Stimulated activated CD8-positive, alpha-beta memory T cell treated with anti-CD3 and anti-CD28 coated beads, Interleukin-7, amount 100 ng/mL, for 24 hours (primary cell): ENCODE measurements around the gene ZBTB7B.

Source experiments
- DNase-seq: peaks from one replicate; pipeline ENCODE4 v3.0.0-alpha.2; 2020; ENCODE audit warnings: low read depth

Gene ZBTB7B

DNA sequence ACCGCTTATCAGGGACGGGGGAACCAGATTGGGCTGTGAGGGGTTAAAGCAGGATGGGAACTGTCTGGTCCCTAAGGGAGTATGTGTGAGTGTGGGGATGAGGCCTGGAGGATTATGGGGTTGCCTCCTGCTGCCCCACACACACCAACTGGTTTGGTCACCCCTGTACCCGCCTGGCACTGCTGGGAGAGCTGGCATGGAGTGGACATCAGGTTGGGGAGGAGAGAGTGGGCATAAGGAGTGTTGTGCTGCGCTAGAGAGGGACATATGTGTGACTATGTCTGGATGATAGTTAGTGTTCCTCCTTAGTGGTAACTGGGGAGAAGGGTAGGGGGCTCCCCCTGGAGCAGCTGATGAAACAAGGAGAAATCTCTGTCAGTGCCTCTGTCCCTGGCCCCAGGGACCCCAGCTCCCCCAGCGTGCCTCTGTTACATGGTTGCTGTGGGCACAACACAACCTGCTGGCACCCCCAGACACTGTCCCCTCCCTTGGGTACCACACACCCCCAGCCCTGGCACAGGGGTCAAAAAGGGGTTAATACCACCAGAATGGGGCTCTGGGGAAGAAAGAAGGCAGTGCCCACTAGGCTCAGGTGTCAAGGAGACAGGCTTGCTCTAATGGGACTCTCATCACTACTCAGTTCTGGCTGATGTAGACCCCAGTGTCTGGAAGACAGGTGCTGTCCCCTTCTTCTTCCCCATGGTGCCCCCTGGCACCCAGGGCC lies 1.9 kb downstream of the ZBTB7B start:
- no peak for DNase-seq

DNA sequence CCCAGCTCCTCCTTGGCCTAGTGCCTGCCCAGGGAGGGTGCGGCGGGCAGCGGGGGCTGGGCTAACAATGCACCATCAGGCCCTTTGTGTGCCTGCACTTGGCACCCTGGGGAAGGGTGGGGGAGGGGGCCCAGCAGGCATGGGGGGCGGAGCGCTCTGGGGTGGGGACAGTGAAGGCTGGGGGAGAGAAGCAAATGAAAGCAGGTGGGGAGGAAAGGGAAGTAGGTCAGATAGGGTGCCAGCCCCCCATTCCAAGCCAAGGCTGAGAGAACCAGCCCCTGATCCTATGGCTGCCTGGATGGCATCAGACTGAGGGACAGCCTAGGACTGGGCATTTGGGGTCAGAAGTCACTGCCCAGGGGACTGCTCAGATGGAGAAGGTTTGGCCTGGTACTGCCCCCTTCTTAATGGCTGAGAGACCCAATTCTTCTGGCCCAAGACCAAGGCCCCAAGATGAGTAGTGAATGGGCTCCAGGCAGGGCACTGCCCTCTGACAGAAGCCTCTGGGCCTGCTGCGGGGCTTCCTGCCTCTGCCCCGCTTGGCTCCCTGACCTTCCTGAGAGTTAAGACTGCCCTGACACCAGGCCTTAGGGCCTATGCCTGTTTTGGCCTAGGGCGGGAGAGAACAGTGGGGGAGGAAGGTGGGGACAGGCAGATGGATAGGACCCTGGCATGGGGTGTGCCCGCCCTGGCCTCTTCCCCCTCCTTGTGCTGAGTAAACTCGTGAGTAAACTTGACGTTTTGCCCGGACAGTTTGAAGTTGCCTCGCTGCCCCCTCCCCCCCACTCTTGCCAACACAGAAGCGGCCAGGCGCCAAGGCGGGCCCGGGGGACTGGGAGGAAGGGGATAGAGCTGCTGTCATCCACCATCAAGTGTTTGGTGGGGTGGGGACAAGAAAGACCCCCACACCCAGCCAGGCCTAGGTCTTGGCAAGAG lies 2.7 kb downstream of the ZBTB7B start:
- DNase-seq = no peak

DNA sequence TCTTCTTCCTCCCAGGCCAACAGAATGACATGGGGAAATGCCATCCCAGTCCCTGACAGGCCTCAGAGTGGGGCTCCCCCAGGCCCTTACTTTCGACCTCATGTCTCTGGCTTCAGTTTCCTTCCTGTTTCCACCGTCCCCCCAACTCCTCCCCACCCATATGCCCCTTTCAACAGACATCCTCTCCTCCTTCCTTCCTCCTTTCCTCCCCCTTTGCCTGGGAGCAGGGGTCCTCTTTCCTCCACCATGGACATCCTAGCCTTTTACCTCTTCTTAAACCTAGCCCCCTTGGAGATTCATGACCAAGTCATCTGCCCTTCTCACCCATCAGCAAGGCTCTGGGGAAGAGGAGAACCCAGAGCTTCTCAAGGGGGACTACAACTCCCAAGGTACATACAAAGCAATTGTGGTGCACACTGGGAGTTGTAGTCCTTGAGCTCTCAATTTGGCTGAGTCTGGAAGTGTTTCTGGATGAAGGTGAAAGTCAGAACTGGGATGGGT lies 4.0 kb downstream of the ZBTB7B start:
- no peak for DNase-seq

DNA sequence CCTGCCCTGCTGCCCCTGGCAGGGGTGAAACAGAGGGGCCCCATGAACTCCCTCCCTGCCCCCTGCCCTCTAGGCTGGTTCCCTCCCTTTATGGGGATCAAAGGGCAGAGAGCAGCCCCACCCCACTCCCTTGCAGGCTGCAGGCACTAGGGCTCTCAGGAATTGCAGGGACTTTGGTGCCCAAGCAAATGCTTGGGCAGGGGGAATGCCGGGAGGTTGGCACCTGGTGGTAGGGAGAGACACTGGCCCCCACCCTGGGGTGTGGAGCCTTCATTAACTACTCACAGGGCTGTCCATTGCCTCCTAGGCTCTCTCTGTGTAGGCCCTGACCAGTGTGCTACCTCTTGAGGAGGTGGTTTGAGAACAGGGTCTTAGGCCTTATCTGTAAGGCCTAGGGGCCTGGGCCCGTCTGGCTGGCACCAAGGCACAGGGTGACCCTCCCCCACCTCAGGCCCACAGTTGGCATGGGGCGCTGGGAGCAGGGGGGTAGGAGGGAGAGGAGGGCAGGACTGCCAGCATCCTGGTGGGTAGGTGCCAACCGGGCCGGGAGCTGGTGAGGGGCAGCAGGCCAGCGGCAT lies 4.7 kb downstream of the ZBTB7B start:
- no peak for DNase-seq

DNA sequence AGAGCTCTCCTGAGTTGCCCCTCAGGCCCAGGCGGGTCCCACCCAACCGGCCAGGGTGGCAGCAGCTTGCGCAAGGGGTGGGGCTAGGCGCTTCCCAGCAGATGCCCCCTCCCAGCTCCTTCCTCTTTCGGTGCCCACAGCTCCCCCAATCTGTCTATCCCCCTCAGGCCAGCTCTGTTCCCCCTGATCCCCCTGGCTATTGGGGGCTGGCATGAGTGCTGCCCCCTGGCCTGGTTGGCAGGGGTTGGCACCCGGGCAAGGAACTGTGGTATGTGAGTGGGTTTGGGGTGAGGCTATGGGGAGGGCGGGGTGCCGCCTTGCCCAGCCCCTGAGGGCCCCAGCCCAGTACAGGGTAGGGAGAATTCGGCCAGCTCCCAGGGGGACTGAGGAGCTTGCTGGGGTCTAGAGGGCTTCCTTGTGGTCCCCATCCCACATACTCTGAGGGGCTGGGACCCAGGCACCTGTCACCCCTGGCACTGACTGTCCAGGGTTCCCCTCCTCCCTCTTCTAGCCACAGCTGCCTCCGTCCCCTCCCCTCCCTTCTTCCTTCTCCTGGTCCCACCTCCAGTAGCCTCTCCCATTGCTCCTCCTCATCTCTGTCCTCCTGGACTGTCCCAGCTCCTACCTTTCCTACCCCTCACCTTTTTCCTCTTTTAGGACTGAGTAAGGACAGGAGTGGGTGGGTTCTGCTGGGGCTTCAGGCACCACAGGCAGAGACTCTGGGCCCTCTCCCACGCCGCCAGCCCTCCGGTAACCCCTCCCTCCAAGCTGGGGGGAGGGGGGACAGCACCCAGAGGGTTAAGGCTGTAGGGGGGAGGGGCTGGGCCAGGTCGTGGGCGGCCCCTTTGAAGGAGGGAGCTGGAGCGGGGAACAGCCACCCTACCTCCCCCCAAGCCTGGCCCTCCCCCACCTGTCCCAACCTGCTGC lies 5.7 kb downstream of the ZBTB7B start:
- no peak for DNase-seq

DNA sequence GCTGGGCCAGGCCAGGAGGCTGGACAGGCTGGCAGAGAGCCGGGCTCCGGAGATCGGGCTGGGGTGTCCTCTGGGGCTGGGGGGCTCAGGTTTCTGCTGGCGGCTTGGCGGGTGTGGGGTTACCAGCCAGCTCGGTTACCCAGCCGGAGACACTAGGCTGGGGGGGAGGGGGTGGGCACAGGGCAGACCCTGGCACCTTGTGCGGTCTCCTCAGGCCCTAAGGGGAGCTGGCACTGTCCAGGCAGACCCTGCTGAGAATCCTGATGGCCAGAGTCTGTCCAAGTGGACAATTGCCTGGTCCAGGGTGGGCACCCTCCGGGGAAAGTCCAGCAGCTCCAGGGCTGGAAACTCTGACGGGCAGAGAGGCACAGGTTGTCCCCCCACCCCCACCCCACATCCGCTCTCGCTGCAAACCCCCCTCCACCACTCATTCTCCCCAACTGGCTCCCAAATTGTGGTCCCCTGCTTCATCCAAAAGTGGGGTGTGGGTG lies 6.7 kb downstream of the ZBTB7B start:
- no peak for DNase-seq

DNA sequence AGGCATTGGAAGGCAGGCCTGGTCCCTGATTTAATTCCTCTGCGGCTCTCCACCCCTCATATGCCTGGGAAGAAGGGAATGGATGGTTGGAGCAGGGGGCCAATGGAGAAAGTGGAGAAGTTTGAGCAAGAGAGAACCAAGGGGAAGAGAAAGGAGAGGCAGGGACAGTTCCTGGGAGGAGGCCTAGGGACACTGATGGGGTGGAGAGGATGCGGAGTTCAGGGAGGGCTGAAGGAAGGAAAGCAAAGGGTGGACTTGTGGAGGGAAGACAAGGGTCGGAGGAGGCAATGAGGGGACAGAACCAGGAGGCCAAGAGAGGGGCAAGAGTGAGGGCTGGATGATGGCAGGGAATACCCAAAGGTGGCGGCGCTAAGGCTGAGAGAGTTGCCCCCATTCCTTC lies 7.1 kb downstream of the ZBTB7B start:
- DNase-seq = no peak

DNA sequence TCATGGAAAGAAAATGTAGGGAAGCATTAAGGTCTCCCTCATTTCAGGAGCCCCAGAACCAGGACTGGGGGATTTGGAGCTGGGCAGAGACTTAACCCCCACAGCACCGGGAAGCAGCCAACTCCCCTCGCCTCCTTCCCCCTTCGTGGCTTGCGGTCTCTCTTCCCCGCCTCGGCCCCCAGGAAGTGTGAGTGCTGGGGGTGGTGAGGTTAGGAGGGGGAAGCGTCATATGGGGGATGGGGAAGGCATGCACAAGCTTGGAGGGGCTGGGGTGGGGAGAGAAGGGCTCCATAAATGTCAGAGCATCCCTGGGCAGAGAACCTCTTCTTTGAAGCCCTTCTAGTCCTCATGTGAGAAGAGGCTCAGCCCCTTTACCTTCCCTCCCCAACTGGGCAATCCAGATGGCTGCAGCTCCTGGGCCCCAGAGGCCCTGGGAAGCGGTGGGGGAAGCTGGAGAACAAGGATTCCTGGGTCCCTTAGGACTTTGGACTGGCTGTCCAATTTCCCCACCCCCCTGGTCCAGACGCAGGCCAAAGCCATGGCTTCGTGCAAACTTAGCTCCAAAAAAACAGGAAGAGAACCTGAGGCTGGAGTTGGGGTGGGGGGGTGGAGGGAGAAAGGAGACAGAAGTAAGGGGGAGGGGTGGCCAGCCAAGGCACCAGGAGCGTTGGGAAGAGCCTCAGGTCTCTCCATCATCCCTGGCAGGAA lies 7.8 kb downstream of the ZBTB7B start:
- DNase-seq = no peak

DNA sequence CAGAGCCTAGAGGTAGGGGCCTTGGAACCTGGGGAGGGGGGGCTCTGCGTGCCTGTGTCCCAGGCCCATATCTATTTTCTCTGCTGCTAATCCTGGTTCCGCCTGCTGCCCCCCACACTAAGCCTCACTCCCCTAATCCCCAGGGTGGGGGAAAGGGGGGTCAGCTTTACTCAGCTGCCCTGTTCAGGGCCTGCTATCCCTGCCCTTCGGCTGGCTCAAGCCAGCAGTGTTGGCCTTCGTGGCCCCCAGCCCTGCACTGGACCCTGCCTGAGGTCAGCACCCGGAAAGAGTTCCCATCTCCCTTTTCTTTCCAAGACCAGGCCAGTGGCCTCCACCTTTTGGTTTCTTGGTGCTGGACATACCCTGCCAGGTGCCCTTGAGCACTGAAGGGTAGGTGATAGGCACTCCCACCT lies 8.4 kb downstream of the ZBTB7B start:
- DNase-seq = no peak

DNA sequence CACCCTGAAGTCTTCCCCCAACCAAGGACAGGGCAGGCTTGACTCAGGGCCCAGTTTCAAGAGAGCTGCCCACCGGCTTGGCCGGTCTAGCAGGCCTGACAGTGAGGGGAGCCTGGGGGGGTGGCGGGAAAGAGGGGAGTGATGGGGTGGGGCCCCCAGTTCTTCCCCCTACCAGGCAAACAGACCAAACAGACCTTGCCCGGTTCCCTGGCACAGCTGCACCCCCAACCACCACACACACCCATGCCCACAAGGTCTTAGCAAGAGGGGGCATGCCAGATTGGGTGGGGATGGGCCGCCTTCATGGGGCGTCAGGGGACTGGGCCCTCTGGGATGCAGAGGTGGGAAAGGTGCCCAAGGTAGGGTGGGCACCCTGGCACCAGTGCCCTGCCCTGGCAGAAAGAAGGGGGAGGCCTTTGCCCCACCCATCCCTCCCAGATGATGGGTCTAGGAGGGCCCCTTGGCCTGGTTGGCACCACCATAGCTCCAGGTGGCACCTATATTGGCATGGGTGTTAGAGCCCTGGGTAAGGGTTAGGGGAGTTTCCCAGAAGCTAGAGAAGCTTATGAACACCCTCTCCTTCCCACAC lies 8.9 kb downstream of the ZBTB7B start:
- DNase-seq = no peak

DNA sequence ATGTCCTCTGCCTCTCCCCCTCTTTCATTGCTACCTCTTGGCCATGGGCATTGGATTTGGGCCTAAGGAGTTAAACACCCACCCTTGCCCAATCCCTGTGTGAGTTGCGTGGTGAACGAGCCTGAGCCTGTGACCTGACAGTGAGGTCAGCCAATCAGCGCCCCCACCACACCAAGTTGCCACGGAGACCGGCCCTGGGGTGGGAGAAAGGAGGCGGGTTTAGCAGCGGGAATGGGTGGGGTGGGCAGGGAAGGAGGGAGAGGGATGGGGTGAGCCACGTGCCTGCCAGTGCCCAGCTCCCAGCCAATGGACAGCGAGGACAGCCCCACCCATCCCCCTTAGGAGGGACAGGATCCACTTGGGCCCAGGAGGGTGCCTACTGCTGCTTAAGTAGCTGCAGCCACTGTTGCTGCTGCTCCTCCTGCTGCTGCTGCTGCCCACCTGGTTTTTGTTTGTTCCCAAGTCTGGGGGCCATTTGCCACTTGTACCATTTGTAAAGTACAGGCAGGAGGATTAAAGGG lies 9.5 kb downstream of the ZBTB7B start:
- DNase-seq = no peak

DNA sequence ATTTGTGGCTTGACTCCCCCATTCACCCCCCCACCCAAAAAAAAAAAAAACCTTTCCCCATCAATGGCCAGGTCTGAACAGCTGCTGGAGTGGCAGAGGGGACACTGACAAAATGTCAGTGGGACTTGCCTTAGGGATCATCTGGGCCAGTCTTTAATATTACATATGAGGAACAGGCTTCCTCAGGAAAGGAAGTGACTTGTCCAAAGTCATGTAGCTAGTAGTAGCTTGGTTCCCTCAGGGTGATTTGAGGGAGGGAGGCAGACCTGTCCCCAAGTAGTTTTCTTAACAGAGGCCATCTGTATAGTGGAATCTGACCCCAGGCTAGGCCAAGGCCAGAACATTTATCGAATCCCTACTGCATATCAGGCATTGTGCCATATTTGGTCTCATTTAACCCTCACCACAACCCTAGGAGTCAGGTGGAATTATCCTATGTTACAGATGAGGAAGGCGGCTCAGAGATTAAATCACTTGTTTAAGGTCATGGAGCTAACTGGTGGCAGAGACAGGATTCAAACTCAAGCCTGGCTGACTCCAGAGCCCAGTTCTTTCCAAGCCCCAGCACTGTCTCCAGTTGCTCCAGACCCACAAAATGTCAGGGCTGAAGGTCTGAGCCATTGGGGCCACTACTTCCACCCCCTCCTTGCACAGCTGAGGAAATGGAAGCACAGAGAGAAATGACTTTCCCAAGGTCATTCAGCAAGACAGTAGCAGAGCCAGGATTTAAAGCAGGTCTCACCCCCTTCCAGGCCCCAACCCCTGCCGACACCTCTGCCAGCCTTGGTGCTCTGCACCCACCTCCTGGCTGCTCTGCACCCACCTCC lies 10.4 kb downstream of the ZBTB7B start:
- DNase-seq = no peak

DNA sequence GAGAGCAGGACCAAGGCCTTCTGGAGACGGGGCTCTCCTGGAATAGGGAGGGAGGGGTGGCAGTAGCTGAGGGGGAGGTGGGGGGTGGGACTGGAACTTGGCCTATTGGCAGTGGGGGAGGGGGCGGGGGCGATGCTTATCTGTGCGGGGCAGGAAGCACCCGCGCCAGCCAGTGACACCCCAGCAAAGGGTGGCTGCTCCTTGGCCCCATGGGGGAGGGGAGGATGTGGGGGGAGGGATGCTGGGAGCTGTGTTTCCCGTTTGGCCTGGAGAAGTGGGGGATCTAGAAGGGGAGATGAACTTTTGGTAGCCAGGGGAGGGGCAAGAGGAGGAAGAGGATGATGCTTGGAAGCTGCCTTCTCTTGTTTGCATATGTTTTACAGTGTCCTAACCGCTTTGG lies 11.0 kb downstream of the ZBTB7B start:
- DNase-seq = no peak

DNA sequence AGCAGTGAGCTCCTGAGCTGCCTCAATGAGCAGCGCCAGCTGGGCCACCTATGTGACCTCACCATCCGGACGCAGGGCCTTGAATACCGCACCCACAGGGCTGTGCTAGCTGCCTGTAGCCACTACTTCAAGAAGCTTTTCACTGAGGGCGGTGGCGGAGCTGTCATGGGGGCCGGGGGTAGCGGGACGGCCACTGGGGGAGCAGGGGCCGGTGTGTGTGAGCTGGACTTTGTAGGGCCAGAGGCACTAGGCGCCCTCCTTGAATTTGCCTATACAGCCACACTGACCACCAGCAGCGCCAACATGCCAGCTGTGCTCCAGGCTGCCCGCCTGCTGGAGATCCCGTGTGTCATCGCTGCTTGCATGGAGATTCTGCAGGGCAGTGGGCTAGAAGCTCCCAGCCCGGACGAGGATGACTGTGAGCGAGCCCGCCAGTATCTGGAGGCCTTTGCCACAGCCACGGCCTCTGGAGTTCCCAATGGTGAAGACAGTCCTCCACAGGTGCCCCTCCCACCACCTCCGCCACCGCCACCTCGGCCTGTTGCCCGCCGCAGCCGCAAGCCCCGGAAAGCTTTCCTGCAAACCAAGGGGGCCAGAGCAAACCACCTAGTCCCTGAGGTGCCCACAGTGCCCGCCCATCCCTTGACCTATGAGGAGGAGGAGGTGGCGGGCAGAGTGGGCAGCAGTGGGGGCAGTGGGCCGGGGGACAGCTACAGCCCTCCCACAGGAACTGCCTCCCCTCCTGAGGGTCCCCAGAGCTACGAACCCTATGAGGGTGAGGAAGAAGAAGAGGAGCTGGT lies 12.3 kb downstream of the ZBTB7B start:
- DNase-seq = no peak

DNA sequence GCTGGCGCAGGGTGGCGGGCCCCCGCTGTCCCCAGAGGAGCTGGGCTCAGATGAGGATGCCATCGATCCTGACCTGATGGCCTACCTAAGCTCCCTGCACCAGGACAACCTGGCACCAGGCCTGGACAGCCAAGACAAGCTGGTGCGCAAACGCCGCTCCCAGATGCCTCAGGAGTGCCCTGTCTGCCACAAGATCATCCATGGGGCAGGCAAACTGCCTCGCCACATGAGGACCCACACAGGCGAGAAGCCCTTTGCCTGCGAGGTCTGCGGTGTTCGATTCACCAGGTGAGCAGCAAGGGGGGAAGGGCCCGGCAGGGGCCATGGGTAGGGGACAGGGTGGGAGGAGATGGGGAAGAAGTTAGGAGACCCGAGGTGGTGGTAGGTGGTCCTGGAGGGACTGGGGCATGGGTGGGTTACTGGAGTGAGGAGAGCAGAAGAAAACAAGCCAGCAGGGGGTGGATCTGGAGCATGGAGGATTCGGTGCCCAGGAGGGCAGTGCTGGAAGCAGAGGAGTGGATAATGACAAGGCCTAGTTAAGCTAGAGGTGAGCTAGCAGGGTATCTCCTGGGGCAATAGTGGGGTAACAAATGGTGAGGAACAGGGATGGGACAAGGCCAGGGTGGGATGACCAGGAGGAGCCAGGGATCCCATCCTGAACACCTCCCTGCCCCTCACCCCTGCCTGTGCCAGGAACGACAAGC lies 13.1 kb downstream of the ZBTB7B start:
- DNase-seq = no peak

DNA sequence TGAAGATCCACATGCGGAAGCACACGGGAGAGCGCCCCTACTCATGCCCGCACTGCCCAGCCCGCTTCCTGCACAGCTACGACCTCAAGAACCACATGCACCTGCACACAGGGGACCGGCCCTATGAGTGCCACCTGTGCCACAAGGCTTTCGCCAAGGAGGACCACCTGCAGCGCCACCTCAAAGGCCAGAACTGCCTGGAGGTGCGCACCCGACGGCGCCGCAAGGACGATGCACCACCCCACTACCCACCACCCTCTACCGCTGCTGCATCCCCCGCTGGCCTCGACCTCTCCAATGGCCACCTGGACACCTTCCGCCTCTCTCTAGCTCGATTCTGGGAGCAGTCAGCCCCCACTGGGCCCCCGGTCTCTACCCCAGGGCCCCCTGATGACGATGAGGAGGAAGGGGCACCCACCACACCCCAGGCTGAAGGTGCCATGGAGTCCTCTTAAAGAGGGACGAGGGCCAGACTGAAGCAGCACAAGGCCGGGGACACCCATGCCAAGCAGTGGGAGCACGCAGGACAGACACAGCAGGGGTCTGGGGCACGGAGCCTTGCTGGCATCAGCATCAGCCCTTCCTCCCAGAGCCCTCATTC lies 13.7 kb downstream of the ZBTB7B start:
- DNase-seq = no peak
